HG03469 (cell line): ENCODE results near the gene SPAAR.

Experiments used
- ATAC-seq: cut with Tn5 transposase; IDR thresholded peaks from one replicate; pipeline ENCODE4 v1.9.1; 2021; ENCODE audit warnings: mild to moderate bottlenecking, moderate library complexity, moderate number of reproducible peaks; ENCODE audit not compliant: unreplicated experiment

Gene SPAAR

GRCh38 chr9:35945341-35946018 lies 36.2 kb downstream of the SPAAR start:
- ATAC-seq = no peak

GRCh38 chr9:35948451-35948850 lies 39.2 kb downstream of the SPAAR start:
- ATAC-seq = no peak

- no peak for ATAC-seq
Measured at GRCh38 chr9:35948901-35949318, 39.6 kb downstream of the SPAAR start.

GRCh38 chr9:35951736-35952135 lies 42.4 kb downstream of the SPAAR start:
- no peak for ATAC-seq

- no peak for ATAC-seq
Measured at GRCh38 chr9:35952526-35953191, 43.4 kb downstream of the SPAAR start.

GRCh38 chr9:35954942-35955546 lies 45.8 kb downstream of the SPAAR start:
- ATAC-seq = no peak

- no peak for ATAC-seq
Measured at GRCh38 chr9:35956651-35957050, 47.4 kb downstream of the SPAAR start.

- no peak for ATAC-seq
Measured at GRCh38 chr9:35958104-35958837, 49.0 kb downstream of the SPAAR start, which contains the start of gene OR2S2. Gene OR2S2 (minus strand): TSS chr9:35958154. CDS start chr9:35958098, 56 bp downstream.

GRCh38 chr9:35960039-35960655 lies 50.9 kb downstream of the SPAAR start:
- no peak for ATAC-seq
